ENCODE results near the gene NFIL3. TPM values are rescaled to one million over a fixed set of nuclear protein-coding genes. Genes with fewer than 3 reads are reported as not detected.

NFIL3 gene
- total RNA-seq, 1 donor from 2014 or later, result 9.6 TPM

GRCh38 chr9:91360551-91361290 lies 62.9 kb downstream of the NFIL3 start:
- TF ChIP-seq CTCF (IDR thresholded peaks at IDR 0.05; ENCODE audit: unreplicated experiment), result no peak
- no peak for DNase-seq (ENCODE audit: low spot score)
- peak overlapping the region; percentile 82 for H3K27ac Mint-ChIP-seq (ENCODE audit: unreplicated experiment)
- H3K9me3 Mint-ChIP-seq (ENCODE audit: unreplicated experiment), result no peaks in the 10 kb centered on the region
- H3K27me3 Mint-ChIP-seq (ENCODE audit: unreplicated experiment), result peaks cover 9% of the 10 kb centered on the region
- peaks cover 20% of the 10 kb centered on the region for H3K4me1 Mint-ChIP-seq (ENCODE audit: unreplicated experiment)
- H3K36me3 Mint-ChIP-seq (ENCODE audit: low read depth, unreplicated experiment), result peaks cover 5% of the 10 kb centered on the region
- H3K4me3 Mint-ChIP-seq (ENCODE audit: unreplicated experiment), result peak overlapping the region; percentile 98

DNA sequence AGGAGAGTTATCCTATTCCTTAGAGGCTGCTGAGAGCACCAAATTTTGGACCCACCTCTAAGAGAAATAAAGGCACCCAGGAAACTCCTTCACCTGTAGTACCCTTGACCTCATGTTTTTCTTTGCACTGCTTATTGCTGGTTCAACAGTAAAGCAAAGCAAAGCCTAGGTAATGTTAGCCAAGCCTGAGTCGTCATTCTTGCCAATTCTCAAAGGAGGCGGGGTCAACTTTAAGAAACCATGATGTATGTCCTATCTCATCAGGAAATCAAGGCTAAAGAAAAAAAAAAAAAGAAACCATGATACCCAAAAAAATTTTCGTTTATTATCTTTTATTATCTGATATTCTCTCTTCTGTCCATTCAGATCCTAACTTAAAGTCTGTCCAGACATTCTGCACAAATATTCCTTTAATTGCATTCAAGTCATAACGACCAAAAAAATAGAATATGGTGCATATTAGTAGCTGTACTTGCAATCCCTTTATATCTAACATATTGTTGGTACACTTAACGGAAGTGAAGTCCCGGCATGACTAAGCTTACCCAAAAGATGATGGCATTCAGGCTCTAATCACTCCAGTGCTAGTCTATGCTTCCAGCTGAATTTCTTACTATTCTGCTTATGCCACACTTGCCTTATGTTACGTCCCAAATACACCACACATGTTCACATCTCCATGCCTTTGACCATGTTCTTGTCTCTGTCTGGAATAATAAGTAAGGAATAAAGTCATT lies 63.7 kb downstream of the NFIL3 start:
- Mint-ChIP-seq H3K27ac (ENCODE audit: unreplicated experiment) (no peak overlapping the region), H3K36me3 (ENCODE audit: low read depth, unreplicated experiment) (peaks cover 5% of the 10 kb centered on the region), H3K9me3 (ENCODE audit: unreplicated experiment) (no peaks in the 10 kb centered on the region), H3K4me3 (ENCODE audit: unreplicated experiment) (no peak overlapping the region), H3K27me3 (ENCODE audit: unreplicated experiment) (peaks cover 9% of the 10 kb centered on the region), H3K4me1 (ENCODE audit: unreplicated experiment) (peaks cover 20% of the 10 kb centered on the region)
- DNase-seq (ENCODE audit: low spot score), result no peak
- no peak for TF ChIP-seq CTCF (IDR thresholded peaks at IDR 0.05; ENCODE audit: unreplicated experiment)

DNA sequence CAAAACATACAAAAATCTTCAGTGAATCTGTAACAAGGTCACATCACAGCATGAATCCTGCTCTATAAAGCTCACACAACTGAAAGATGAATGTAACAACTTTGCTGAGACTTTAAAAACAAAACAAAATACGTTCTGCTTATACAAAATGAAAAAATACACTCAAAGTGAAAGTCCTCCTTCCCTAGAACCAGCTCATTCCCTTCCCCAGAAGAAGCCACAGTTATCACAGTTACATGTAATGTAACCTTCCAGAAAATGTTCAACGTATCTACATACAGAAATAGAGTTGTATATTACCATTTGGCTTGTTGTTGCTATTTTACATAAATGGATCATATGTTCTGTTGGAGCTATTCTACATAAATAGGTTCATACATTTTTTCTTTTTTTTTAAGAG lies 64.5 kb downstream of the NFIL3 start:
- no peak overlapping the region for H3K27ac Mint-ChIP-seq (ENCODE audit: unreplicated experiment)

More for the DNA sequence above, 64.5 kb downstream of the NFIL3 start:
- no peak for TF ChIP-seq CTCF (IDR thresholded peaks at IDR 0.05; ENCODE audit: unreplicated experiment)
- H3K27me3 Mint-ChIP-seq (ENCODE audit: unreplicated experiment), result peaks cover 9% of the 10 kb centered on the region
- no peaks in the 10 kb centered on the region for H3K9me3 Mint-ChIP-seq (ENCODE audit: unreplicated experiment)
- peaks cover 5% of the 10 kb centered on the region for H3K36me3 Mint-ChIP-seq (ENCODE audit: low read depth, unreplicated experiment)
- H3K4me1 Mint-ChIP-seq (ENCODE audit: unreplicated experiment), result peaks cover 20% of the 10 kb centered on the region
- no peak overlapping the region for H3K4me3 Mint-ChIP-seq (ENCODE audit: unreplicated experiment)
- DNase-seq (ENCODE audit: low spot score), result no peak

Other genes with a start within 250 kb of the NFIL3 start
- gene AUH, start 61.9 kb downstream of the NFIL3 start, total RNA-seq (ENCODE audit: unreplicated experiment), result 14.4 TPM

All from endothelial cell (in vitro differentiated cells).